ENCODE results near the gene CTBP2.

The CTBP2 gene

GRCh38 chr10:125016611-125017202 is 143.7 kb downstream of the CTBP2 start:
- DNase-seq = no peak

GRCh38 chr10:125016123-125016522 is 144.2 kb downstream of the CTBP2 start:
- no peak for DNase-seq

- no peak for DNase-seq
These were observed 144.9 kb downstream of the CTBP2 start for GRCh38 chr10:125015356-125015944.

GRCh38 chr10:125014836-125015355 is 145.5 kb downstream of the CTBP2 start:
- no peak for DNase-seq

- no peak for DNase-seq
These were observed 146.1 kb downstream of the CTBP2 start for GRCh38 chr10:125014086-125014830.

GRCh38 chr10:125013529-125013872 is 146.9 kb downstream of the CTBP2 start:
- no peak for DNase-seq

- no peak for DNase-seq
These were observed 147.4 kb downstream of the CTBP2 start for GRCh38 chr10:125012851-125013528.

GRCh38 chr10:125011926-125012705 is 148.2 kb downstream of the CTBP2 start:
- no peak for DNase-seq

- no peak for DNase-seq
These were observed 149.0 kb downstream of the CTBP2 start for GRCh38 chr10:125011171-125011925.

- no peak for DNase-seq
These were observed 150.0 kb downstream of the CTBP2 start for GRCh38 chr10:125010362-125010761.

GRCh38 chr10:125009661-125010161 is 150.7 kb downstream of the CTBP2 start:
- no peak for DNase-seq

- DNase-seq = no peak
These were observed 151.4 kb downstream of the CTBP2 start for GRCh38 chr10:125008689-125009638.

GRCh38 chr10:125007436-125007835 is 152.9 kb downstream of the CTBP2 start:
- DNase-seq = no peak

GRCh38 chr10:125006921-125007426 is 153.4 kb downstream of the CTBP2 start:
- no peak for DNase-seq

- no peak for DNase-seq
These were observed 154.1 kb downstream of the CTBP2 start for GRCh38 chr10:125006188-125006680.

- no peak for DNase-seq
These were observed 154.8 kb downstream of the CTBP2 start for GRCh38 chr10:125005312-125006187.

- no peak for DNase-seq
These were observed 155.6 kb downstream of the CTBP2 start for GRCh38 chr10:125004571-125005311.

GRCh38 chr10:125003901-125004467 is 156.4 kb downstream of the CTBP2 start:
- DNase-seq = no peak

Measured in NCI-H1417 treated with DMSO at 0.1 percent for 48 hours (cell line).